ENCODE measurements around the gene ADK. TPM values are rescaled to one million over a fixed set of nuclear protein-coding genes. Genes with fewer than 3 reads are reported as not detected.
"Not testable (repeated sequence)": the region's sequence is repeated elsewhere in the genome, so short reads cannot be mapped to it uniquely, and the experiment has no call there.

ADK gene
- total and polyA plus RNA-seq, 2 experiments from 2014 or later, result 46.7 to 53.7 TPM

DNA sequence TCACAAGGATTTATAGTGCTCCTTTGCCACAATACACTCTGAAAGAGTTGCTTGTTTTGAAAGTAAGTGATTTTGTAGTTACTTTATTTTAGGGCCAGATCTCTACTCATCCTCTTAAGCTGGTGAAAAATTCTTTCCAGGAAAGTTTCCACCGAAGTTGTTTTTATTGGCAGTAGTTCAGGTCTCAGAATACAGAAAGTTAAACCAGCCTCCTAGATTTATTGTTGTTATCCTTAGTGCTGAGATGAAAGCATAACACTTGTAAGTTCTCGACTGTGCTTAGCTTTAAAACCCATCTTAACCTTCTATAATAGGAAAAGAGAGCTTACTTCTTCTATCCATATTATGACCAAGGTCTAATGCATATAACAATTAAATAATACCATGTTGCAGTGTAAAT is 5.9 kb upstream of the ADK start:
- no peak for TF ChIP-seq EZH2phosphoT487 (IDR thresholded peaks at IDR 0.05; ENCODE audit: low read depth, severe bottlenecking, unreplicated experiment)
- TF ChIP-seq, protein P1, sequence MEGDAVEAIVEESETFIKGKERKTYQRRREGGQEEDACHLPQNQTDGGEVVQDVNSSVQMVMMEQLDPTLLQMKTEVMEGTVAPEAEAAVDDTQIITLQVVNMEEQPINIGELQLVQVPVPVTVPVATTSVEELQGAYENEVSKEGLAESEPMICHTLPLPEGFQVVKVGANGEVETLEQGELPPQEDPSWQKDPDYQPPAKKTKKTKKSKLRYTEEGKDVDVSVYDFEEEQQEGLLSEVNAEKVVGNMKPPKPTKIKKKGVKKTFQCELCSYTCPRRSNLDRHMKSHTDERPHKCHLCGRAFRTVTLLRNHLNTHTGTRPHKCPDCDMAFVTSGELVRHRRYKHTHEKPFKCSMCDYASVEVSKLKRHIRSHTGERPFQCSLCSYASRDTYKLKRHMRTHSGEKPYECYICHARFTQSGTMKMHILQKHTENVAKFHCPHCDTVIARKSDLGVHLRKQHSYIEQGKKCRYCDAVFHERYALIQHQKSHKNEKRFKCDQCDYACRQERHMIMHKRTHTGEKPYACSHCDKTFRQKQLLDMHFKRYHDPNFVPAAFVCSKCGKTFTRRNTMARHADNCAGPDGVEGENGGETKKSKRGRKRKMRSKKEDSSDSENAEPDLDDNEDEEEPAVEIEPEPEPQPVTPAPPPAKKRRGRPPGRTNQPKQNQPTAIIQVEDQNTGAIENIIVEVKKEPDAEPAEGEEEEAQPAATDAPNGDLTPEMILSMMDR (IDR thresholded peaks at IDR 0.05; ENCODE audit: poor library complexity), result no peak
- TF ChIP-seq EZH2 (IDR thresholded peaks at IDR 0.05; ENCODE audit: borderline replicate concordance), result no peak
- Histone ChIP-seq H3K4me1 (ENCODE audit: insufficient read depth) (peaks cover 4% of the 10 kb centered on the region), H3K36me3 (replicated peaks; ENCODE audit: insufficient read depth, low read depth) (no peaks in the 10 kb centered on the region), H3K27ac (no peak overlapping the region), H3K27me3 (no peaks in the 10 kb centered on the region), H3K4me3 (no peak overlapping the region), H4K20me1 (ENCODE audit: insufficient read depth, poor library complexity, severe bottlenecking) (peaks cover 7% of the 10 kb centered on the region), H2AFZ (no peak overlapping the region), H3K9me2 (replicated peaks; ENCODE audit: insufficient read depth) (no peaks in the 10 kb centered on the region), H3K9me3 (ENCODE audit: low read depth) (no peaks in the 10 kb centered on the region), H3K4me2 (peak overlapping the region; percentile 3), H3K79me2 (peaks cover 88% of the 10 kb centered on the region)
- DNase-seq (ENCODE audit: low spot score), result peak; percentile 41
- WGBS (ENCODE audit: low lambda C conversion rate, missing lambda C conversion rate), result 32% methylated on average over 2 of the region's 2 CpGs

DNA sequence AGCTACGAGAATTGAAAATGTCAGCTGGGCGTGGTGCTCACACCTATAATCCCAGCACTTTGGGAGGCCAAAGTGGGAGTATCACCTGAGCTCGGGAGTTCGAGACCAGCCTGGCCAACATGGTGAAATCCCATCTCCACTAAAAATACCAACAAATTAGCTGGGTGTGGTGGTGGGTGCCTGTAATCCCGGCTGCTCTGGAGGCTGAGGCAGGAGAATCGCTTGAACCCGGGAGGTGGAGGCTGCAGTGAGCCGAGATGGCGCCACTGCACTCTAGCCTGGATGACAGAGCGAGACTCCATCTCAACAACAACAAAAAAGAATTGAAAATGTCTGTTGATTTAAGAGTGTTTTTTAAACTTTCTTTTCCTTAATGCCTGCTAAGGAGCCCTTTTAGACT is 4.0 kb upstream of the ADK start:
- not testable (repeated sequence) for H3K4me3 ChIP-seq; H2AFZ ChIP-seq; H3K4me2 ChIP-seq; DNase-seq (ENCODE audit: low spot score); H3K4me1 ChIP-seq (ENCODE audit: insufficient read depth); H3K27ac ChIP-seq; H4K20me1 ChIP-seq (ENCODE audit: insufficient read depth, poor library complexity, severe bottlenecking); H3K27me3 ChIP-seq; H3K36me3 ChIP-seq (replicated peaks; ENCODE audit: insufficient read depth, low read depth); H3K9me2 ChIP-seq (replicated peaks; ENCODE audit: insufficient read depth); H3K9me3 ChIP-seq (ENCODE audit: low read depth)
- WGBS (ENCODE audit: low lambda C conversion rate, missing lambda C conversion rate), result 99% methylated on average over 10 of the region's 10 CpGs
- peaks cover 77% of the 10 kb centered on the region for H3K79me2 ChIP-seq

DNA sequence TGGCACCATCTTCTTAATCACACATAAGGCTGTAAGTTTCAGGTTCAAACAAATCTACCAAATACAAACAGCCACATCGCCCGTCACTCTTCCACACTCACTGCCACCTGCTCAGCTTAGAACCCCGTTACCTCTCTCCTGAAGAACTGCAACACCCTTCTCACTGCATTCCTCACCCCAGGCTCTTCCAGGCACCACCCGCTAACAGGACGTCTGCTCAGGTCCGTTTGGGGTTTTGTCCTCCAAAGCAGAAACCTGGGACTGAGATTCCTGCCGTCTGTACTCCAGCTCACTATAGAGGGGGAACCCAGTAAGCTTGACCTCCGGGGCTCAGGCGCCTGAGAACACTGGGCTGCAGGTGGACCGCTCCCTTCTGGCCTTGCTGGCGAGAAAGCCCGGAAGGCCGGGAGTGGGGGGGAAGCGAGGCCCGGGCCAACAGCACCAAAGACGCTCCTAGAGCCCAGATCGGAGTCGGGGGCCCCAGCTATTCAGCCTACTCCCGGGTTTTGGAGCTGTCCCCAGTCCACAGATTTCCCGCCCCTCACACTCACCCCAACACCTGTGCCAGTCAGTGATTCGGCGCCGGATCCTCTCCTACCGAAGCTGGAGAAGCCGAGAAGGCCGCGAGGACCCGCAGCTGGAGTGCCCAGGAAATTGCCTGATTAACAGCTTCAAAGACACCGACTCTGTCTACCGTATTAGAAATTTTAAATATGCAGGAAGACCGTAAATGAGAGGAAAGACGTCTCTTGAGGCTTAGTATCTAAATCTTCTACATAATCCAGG is 624 bp upstream of the ADK start, which contains the start of gene AP3M1:
Gene AP3M1, minus strand, starts transcription at position 625 of the 786 bp plus-strand sequence. CDS start 12,449 bp downstream, outside the sequence.
- no peaks in the 10 kb centered on the region for H3K9me3 ChIP-seq (ENCODE audit: low read depth)
- under 1% methylated on average over 31 of the region's 32 CpGs for WGBS (ENCODE audit: low lambda C conversion rate, missing lambda C conversion rate)
- H2AFZ ChIP-seq, result peak within 1 kb of the TSS; percentile 39
- no peaks in the 10 kb centered on the region for H3K27me3 ChIP-seq
- no peaks in the 10 kb centered on the region for H3K36me3 ChIP-seq (replicated peaks; ENCODE audit: insufficient read depth, low read depth)
- TF ChIP-seq EZH2phosphoT487 (IDR thresholded peaks at IDR 0.05; ENCODE audit: low read depth, severe bottlenecking, unreplicated experiment) (no peak), EZH2 (IDR thresholded peaks at IDR 0.05; ENCODE audit: borderline replicate concordance) (no peak)
- TF ChIP-seq, protein P1 (IDR thresholded peaks at IDR 0.05; ENCODE audit: poor library complexity), result no peak
- peak; percentile 89 for DNase-seq (ENCODE audit: low spot score)
- peaks cover 7% of the 10 kb centered on the region for H4K20me1 ChIP-seq (ENCODE audit: insufficient read depth, poor library complexity, severe bottlenecking)
- peak within 1 kb of the TSS; percentile 87 for H3K4me3 ChIP-seq
- peak within 1 kb of the TSS; percentile 79 for H3K4me2 ChIP-seq
- H3K79me2 ChIP-seq, result peaks cover 83% of the 10 kb centered on the region
- H3K27ac ChIP-seq, result peak within 1 kb of the TSS; percentile 91
- peaks cover 4% of the 10 kb centered on the region for H3K4me1 ChIP-seq (ENCODE audit: insufficient read depth)
- no peaks in the 10 kb centered on the region for H3K9me2 ChIP-seq (replicated peaks; ENCODE audit: insufficient read depth)

- TF ChIP-seq, protein P1 (IDR thresholded peaks at IDR 0.05; ENCODE audit: poor library complexity), result no peak
- TF ChIP-seq EZH2 (IDR thresholded peaks at IDR 0.05; ENCODE audit: borderline replicate concordance), result no peak
- no peak for TF ChIP-seq EZH2phosphoT487 (IDR thresholded peaks at IDR 0.05; ENCODE audit: low read depth, severe bottlenecking, unreplicated experiment)
- Histone ChIP-seq H3K36me3 (replicated peaks; ENCODE audit: insufficient read depth, low read depth) (no peaks in the 10 kb centered on the region), H2AFZ (peak overlapping the region; percentile 39), H4K20me1 (ENCODE audit: insufficient read depth, poor library complexity, severe bottlenecking) (no peaks in the 10 kb centered on the region), H3K9me2 (replicated peaks; ENCODE audit: insufficient read depth) (no peaks in the 10 kb centered on the region), H3K4me2 (peak overlapping the region; percentile 79), H3K9me3 (ENCODE audit: low read depth) (no peaks in the 10 kb centered on the region), H3K27ac (peak overlapping the region; percentile 70), H3K4me1 (ENCODE audit: insufficient read depth) (peaks cover 4% of the 10 kb centered on the region), H3K27me3 (no peaks in the 10 kb centered on the region), H3K79me2 (peaks cover 81% of the 10 kb centered on the region), H3K4me3 (peak overlapping the region; percentile 44)
- no peak for DNase-seq (ENCODE audit: low spot score)
- WGBS (ENCODE audit: low lambda C conversion rate, missing lambda C conversion rate), result 17% methylated on average over 5 of the region's 5 CpGs
Observed at GRCh38 chr10:74151879-74152722, 1.1 kb downstream of the ADK start.
